ENCODE data around the gene TUBGCP4.
"Not testable (repeated sequence)": the region's sequence is repeated elsewhere in the genome, so short reads cannot be mapped to it uniquely, and the experiment has no call there.

The TUBGCP4 gene, protein sequence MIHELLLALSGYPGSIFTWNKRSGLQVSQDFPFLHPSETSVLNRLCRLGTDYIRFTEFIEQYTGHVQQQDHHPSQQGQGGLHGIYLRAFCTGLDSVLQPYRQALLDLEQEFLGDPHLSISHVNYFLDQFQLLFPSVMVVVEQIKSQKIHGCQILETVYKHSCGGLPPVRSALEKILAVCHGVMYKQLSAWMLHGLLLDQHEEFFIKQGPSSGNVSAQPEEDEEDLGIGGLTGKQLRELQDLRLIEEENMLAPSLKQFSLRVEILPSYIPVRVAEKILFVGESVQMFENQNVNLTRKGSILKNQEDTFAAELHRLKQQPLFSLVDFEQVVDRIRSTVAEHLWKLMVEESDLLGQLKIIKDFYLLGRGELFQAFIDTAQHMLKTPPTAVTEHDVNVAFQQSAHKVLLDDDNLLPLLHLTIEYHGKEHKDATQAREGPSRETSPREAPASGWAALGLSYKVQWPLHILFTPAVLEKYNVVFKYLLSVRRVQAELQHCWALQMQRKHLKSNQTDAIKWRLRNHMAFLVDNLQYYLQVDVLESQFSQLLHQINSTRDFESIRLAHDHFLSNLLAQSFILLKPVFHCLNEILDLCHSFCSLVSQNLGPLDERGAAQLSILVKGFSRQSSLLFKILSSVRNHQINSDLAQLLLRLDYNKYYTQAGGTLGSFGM

DNA sequence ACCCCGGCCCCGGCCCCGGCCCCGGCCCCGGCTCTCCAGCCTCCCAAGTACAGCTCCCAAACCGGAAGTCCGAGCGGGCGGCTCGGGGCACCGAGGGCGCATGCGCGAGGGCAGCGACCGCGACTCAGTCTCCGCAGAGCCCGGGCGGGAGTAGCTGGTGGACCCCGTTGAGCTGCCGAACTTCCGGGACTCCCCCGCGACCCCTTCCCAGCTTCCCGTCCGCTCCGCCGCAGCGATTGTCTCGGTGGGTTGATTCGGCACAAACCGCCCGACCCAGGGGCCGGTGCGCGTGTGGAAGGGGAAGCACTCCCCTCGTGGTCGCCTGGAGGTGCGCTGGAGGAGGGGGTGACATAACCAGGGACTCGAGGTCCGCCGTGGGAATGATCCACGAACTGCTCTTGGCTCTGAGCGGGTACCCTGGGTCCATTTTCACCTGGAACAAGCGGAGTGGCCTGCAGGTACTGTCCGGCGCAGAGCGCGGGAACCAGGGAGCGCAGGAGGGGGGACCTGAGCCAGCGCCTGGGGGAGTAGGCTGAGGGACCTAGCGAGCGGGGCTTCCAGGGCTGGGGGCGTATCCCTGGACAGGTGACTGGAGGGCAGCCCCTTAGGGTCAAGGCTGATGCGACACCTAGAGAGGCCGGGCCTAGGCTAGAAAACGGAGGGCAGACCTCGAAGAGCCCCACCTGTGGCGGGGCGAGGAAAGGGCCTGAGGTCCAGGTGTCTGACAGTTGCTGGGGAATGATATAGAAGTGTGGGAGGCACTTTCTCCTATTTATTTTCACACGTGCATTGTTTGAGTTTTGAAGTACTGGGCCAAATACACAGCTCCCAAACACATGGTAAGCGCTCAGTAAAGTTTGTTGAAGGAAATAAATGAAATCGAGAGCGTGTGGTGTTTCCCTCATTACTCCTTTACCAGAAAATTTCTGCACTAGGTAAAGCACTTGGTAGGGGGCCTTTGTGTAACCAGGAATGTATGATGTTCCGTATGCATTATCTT is at the start of gene TUBGCP4, which contains the start of gene ZSCAN29:
Gene TUBGCP4 (plus strand): TSS at position 127 of the 1,000 bp plus-strand sequence. CDS start 254 bp downstream, at position 381.
Gene ZSCAN29 (minus strand): TSS at position 69 of the 1,000 bp plus-strand sequence. CDS start 1,130 bp downstream, outside the sequence.
- peak; percentile 83 for DNase-seq (ENCODE audit: low read depth)

DNA sequence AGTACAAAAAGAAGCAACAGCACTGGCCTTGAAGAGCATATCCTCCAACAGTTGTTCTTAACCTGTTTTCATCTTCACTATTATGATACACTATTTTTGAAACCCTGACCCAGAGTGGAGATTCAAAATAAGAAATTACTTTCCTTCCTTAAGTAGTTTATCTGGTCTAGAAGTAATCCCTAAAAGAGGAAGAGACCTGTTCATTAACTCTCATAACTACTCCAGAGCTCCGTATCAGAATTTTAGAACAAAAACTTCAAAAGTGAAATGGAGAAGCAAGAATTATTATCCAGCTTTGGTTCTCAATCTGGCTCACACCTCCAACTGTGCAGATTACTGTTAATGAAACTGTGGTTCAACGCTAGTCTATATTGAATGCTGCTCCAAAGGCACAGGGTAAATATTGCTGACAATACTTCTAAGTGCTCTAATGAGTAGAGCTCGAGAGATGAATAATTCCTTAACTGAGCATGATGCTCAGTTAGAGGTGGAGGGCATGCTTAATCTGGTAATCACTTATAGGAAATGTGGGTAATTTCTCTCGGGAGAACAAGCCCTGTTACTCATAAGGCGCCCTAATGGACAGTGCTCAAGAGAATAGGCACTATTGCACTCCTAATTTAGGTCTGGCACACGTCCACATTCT is 45.7 kb upstream of the TUBGCP4 start:
- DNase-seq (ENCODE audit: low read depth) = no peak

DNA sequence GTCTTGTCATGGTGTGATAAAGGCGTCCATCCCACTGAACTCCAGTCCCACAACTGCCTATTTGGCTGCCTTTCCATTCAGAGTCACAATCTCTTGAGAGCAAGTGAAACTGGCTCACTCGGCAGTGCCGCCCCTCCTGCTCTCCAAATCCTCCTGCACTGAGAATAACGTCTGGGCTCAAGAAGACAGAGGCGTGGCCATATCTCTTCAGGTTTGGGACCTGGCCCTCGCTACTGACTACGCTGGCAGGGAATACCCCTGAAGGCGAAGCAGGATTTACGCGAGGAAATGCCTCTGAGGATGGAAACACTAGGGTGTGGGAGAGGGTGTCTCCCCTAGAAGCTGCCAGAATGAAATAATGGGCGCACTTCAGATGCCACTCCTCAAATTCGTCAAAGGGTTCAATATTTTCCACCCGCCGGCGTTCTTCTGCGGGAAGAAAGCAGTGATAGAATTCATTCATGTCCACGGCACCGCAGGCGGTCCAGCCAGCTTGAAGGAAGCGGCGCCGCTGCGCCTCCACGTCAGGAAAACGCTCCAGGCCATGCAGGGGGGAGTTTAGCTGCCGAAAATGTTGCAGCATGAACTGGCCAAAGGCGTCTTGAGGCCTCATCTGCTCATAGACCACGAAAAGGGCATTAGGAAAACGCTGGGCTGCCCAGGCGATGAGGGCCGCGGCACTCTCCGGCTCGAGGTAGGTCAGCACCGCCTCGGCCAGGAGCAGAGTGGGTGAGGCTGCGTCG is 41.5 kb upstream of the TUBGCP4 start:
- no peak for DNase-seq (ENCODE audit: low read depth)

DNA sequence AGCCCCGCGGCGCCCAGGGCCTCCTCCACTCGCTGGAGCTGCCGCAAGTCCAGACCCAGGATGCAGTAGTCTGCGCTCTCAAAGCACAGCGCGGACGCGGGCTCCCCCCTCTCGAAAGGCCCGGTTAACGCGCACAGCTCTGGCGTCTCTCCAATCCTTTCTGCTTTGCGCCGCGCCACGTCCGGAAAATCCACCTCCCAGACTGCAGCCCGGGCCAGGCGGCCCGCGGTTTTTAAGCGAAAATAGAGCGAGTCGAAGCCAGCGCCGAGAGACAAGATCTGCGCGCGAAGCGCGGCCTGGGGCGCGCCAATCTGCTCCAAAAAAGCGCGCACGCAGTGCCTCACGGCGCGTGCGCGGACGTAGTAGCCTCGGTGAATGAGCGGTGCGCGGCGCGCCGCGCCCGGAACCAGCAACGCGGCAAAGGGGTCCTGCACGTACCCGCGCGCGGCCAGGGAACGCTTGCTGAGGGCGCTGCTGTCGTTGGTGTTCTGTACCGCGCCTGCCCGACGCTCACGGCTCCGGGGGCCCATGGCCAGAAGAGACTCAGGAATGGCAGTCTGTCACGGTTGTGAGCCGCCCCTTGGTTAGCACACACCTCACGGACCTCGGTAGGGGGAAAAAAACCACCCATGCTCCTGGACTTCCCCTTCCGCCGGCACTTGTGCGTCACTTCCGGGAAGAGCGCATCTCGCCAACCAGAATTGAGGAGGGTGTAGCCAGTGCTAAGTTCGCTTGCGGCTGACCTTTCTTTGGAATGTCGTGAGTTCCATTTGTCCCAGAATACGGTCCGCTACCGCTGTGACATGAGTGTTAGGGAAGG is 40.7 kb upstream of the TUBGCP4 start, which contains the start of gene LCMT2:
Gene LCMT2 (minus strand): TSS at position 614 of the 820 bp plus-strand sequence. CDS start 84 bp downstream, at position 530.
- peak; percentile 84 for DNase-seq (ENCODE audit: low read depth)

DNA sequence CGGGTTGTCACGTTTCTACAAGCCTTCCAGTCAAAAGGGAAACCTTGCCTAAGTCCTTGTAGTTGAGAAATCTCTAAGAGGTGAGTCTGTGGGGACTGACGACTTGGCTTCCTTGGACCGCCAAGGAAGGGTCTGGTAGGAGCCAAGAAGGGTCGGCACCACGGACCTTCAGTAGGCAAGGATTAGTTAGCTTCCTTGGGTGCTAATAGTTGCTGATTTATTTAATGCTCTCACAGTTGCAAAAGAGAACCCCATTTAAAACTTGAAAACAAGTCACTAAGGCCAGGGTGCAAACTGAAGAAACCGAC is 40.2 kb upstream of the TUBGCP4 start:
- no peak for DNase-seq (ENCODE audit: low read depth)

DNA sequence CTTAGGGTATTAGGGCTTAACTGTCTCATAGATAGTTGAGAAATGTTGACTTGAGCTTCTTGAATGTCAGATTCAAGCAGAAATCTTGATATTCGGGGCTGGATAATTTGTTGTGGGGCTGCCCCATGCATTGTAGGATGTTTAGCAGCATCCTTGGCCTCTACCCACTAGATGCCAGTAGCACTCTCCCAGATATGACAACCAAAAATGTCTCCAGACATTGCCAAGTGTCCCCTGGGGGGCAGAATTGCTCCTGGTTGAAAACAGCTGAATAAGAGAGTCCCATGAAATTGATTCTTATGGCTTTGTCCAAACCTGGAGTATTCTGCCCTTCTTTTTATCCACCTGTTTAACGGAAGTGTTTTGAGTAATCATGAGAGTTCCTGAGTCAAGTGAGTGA is 24.6 kb upstream of the TUBGCP4 start:
- DNase-seq (ENCODE audit: low read depth) = no peak

DNA sequence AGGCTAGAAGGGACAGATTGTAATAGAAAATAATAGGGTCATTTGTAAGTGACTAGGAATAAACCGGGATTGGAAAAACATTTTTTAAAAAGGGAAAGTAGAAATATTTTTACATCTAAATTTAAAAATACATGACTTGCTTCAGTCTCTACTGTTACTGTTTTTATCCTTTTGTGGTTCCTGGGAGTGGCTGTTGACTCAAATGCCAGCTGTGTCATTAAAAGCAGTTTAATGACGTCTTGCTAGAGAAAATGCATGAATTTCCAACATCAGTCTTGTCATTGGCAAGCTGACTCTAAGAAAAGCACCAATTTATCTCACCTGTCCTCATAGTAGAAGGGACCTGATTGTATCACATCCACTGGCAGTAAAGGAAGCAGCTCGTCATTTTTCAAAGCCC is 23.8 kb upstream of the TUBGCP4 start:
- no peak for DNase-seq (ENCODE audit: low read depth)

DNA sequence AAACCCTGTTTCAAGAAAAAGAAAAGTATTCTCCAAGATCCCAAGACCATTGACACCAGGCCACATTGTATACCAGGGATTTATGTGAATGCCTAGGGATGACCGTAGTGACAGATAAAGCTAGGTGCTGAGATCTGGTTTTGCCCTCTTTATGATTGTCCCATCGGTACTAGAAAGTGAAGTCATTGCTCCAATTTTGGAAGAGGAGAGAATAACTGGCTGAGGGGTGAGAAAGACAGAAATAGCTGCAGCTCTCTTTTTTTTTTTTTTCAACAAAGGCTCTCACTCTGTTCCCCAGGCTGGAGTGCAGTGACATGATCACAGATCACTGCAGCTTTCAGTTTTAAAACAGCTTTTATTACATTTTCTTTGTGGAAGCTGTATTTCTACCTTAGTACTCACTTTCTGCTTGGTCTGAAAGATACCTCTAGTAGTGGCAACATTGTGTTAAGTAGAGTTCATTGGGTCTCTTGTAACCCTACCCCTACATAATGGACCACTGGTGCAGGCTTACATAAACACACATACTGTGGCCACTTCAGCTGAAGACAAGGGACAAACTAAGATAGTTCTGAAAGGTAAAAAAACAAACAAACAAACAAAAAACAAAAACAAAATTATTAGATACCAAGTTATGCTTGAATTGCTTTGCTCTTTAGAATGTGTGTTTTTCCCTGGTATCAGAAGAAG is 18.1 kb upstream of the TUBGCP4 start:
- no peak for DNase-seq (ENCODE audit: low read depth)

DNA sequence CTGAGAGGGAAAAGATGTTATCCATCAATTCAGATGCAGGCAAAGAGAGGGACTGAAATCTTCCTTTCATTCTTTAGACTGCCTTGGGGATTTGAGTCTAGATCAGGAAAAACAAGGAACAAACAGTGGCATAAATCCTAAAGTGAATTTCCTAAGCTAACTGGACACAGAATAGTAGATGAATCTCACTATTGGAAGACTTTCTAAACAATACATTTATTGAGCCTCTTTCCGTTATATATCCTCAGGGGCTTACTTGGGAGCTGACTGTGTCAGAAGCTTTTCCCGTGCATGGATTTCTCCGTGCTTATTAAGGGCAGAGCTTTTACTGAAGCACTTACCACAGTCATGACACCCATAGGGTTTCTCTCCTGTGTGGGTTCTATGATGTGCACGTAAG is 10.1 kb upstream of the TUBGCP4 start:
- DNase-seq (ENCODE audit: low read depth) = no peak

DNA sequence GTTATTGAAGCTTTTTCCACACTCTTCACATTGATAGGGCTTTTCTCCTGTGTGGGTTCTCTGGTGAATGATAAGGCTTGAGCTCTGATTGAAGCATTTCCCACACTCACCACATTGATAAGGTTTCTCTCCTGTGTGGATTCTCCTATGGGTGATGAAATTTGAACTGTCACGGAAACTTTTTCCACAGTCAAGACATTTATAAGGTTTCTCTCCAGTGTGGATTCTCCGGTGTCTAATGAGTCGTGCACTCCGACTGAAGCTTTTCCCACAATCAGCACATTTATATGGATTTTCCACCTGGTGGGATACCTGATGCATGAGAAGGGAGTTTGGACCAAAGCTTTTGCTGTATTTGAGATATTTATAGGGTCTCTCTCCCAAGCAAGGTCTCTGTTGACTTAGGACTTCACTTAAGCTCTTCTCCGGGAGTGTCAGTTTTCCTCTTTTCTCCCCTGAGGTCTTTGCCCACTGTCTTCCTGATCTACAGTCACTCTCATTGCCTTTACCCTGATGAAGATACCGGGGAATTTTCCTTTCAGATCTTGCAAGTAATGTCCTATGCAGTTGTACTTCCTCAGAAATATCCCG is 9.5 kb upstream of the TUBGCP4 start:
- no peak for DNase-seq (ENCODE audit: low read depth)

DNA sequence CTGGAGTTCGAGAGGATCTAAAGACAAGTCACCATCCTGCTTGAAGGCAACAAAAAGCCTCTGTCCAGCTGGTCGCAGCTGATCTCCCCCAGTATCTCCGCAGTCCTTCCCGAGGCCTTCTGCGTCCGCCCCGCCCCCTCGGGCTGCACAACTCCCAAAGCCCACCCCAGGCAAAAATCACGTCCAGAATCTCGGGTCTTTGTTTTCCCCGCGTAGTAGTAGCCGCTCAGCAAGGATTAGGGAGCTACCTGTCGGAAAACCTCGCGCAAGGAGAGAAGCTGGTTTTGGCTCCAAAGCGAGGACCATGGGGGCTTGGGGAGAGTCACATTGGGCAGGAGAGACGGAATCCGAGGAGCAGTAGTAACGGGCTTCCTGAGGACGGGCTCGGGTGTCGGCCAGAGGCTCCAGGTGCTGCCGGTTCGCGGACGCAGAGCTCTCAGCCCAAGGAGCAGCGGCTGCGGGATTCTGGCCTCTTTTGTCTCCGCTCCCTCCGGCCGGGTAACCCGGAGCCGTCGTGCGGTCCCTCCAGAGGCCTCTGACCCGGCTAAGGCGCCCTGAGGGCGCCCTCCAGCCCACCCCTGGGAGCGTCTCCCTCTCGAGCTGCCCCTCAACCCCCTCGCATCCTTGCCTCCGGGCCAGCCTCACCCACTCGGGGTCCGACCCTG is 459 bp upstream of the TUBGCP4 start:
- DNase-seq (ENCODE audit: low read depth) = no peak

DNA sequence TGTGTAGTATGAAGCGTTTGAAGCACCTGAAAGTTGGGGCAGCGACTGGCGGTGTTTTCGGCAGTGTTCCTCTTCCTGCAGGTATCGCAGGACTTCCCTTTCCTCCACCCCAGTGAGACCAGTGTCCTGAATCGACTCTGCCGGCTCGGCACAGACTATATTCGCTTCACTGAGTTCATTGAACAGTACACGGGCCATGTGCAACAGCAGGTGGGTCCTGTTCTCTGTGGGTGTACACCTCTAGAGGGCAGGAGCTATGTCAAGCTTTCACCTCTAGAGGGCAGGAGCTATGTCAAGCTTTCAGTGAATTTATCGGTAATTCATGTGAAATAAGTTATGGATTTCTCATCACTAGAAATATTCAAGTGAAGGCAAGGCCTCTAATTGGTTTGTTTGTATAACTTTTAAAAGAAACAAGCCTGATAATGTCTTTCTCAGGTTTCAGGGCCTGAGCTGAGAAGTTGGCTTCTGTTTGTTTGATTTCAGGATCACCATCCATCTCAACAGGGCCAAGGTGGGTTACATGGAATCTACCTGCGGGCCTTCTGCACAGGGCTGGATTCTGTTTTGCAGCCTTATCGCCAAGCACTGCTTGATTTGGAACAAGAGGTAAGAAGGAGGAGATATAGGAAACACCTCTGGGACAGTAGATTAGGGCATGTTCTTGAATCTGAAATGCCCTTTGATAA is 5.3 kb downstream of the TUBGCP4 start:
- DNase-seq (ENCODE audit: low read depth) = peak; percentile 12

DNA sequence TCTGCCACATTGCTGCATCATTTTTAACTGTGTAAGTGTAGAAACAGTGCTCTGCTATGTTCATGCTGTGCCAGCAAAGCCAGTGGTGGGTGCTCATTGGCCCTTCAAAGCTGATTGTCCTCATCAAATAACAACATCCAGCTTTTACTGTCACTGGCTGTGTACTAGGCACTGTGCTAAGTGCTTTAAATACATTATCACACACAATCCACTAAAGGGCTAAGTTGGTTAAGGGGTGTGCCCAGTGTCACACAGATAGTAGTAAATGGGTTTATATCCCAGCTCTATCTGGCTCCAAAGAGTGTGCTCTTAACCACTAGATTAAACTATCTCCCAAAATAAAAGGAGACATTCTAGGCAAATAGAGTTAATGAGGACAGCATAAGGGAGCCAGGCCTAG is 7.7 kb downstream of the TUBGCP4 start:
- DNase-seq (ENCODE audit: low read depth) = no peak

DNA sequence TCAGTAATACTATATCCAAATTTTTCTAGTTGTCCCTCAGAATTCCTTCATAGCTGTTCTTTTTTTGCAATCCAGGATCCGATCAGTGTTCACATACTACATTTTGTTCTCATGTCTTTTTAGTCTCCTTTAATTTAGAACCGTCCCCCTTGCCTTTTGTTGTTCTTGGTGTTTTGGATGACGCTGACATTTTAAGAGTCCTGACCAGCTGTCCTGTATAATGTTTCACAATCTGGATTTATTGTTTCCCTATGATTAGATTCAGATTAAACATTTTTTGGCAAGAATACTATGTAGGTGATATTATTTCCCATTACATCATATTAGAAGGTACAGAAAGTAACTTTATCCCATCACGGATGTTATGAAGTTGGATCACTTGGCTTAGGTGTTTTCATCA is 11.4 kb downstream of the TUBGCP4 start:
- no peak for DNase-seq (ENCODE audit: low read depth)

DNA sequence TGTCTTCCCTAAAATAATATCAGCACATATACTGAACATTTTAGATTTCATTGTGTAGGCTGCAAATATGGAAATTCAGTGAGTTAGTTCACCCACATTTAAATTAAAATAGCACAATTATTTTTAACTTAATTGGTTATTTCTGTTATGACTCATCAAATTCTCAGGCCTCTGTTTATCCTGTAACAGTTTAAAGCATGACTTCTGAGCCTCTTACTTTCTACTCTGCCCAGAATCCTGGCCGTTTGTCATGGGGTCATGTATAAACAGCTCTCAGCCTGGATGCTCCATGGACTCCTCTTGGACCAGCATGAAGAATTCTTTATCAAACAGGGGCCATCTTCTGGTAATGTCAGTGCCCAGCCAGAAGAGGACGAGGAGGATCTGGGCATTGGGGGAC is 12.2 kb downstream of the TUBGCP4 start:
- DNase-seq (ENCODE audit: low read depth) = no peak

DNA sequence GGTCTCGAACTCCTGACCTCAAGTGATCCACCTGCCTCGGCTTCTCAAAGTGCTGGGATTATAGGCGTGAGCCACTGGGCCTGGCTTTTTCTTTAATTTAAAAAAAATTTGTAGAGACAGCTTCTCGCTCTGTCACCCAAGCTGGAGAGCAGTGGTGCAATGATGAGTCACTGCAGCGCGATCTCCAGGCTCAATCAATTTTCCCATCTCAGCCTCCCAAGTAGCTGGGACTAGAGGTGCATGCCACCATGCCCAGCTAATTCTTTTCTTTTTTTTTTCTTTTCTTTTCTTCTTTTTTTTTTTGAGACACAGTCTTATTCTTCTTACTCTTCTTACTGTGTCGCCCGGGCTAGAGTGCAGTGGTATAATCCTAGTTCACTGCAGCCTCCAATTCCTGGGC is 19.8 kb downstream of the TUBGCP4 start:
- no peak for DNase-seq (ENCODE audit: low read depth)

DNA sequence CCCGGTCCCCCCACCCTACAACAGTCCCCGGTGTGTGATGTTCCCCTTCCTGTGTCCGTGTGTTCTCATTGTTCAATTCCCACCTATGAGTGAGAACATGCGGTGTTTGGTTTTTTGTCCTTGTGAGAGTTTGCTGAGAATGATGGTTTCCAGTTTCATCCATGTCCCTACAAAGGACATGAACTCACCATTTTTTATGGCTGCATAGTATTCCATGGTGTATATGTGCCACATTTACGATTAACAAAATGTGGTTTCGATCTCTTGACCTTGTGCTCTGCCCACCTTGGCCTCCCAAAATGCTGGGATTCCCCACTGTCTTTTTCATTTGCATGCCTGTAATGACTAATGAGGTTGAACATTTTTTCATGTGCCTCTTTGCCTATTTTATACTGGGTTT is 22.7 kb downstream of the TUBGCP4 start:
- DNase-seq (ENCODE audit: low read depth) = not testable (repeated sequence)

DNA sequence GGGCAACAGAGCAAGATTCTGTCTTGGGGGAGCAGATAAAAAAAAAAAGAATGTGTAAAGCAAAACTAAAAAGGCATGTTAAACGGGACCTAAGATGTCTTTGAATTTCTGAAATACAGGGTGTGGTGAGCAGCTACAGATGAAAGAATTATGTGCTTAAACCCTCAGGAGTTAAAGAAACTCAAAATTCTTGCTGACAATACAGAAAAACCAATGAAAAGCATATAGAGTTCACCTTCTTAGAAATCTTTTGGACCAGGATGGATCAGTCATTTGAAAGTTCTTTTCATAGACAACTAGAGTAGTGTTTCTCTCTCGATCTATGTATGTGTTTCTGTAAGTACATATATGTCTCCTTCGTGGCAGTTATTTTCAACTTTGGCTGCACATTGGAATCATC is 31.4 kb downstream of the TUBGCP4 start:
- DNase-seq (ENCODE audit: low read depth) = no peak
